DOHH2 (cell line): ENCODE results near the gene GCSAML.

ENCODE experiments used
- EZH2phosphoT487 ChIP-seq: fragments of 200-600 bp; sonication (generic); IDR thresholded peaks from 2 replicates; pipeline ENCODE4 v1.6.1; 2017; ENCODE audit warnings: borderline replicate concordance, mild to moderate bottlenecking, antibody characterized with exemption, low read length, moderate library complexity, mixed read lengths
- TF ChIP-seq, protein P1 (sequence below): fragments of 200-600 bp; sonication (generic); IDR thresholded peaks from one replicate; pipeline ENCODE4 v1.5.1; 2014; ENCODE audit warnings: antibody characterized with exemption, mild to moderate bottlenecking, low read depth, low read length; ENCODE audit not compliant: poor library complexity, severe bottlenecking

GRCh38 chr1:247517795-247518612 is 30.9 kb upstream of the GCSAML start:
- TF ChIP-seq, protein P1, sequence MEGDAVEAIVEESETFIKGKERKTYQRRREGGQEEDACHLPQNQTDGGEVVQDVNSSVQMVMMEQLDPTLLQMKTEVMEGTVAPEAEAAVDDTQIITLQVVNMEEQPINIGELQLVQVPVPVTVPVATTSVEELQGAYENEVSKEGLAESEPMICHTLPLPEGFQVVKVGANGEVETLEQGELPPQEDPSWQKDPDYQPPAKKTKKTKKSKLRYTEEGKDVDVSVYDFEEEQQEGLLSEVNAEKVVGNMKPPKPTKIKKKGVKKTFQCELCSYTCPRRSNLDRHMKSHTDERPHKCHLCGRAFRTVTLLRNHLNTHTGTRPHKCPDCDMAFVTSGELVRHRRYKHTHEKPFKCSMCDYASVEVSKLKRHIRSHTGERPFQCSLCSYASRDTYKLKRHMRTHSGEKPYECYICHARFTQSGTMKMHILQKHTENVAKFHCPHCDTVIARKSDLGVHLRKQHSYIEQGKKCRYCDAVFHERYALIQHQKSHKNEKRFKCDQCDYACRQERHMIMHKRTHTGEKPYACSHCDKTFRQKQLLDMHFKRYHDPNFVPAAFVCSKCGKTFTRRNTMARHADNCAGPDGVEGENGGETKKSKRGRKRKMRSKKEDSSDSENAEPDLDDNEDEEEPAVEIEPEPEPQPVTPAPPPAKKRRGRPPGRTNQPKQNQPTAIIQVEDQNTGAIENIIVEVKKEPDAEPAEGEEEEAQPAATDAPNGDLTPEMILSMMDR, result no peak
- TF ChIP-seq EZH2phosphoT487, result no peak
